HUES48 (cell line): ENCODE measurements around the gene JARID2.

Experiments used
- H3K27ac ChIP-seq: one replicate; pipeline ENCODE4 v1.7.0; 2013; ENCODE audit warnings: low read depth, low read length, inconsistent platforms
- H3K27me3 ChIP-seq: 2 replicates; pipeline ENCODE4 v1.6.1; 2013; ENCODE audit warnings: mild to moderate bottlenecking, low read length; ENCODE audit not compliant: control insufficient read depth, insufficient read depth
- H3K36me3 ChIP-seq: 2 replicates; pipeline ENCODE4 v1.6.1; 2013; ENCODE audit warnings: low read length; ENCODE audit not compliant: control insufficient read depth, insufficient read depth
- H3K4me1 ChIP-seq: 2 replicates; pipeline ENCODE4 v1.6.1; 2013; ENCODE audit warnings: mild to moderate bottlenecking, low read length; ENCODE audit not compliant: control insufficient read depth, insufficient read depth
- H3K4me3 ChIP-seq: 2 replicates; pipeline ENCODE4 v1.5.1; 2013; ENCODE audit warnings: mild to moderate bottlenecking, low read depth, low read length
- H3K9ac ChIP-seq: 2 replicates; pipeline ENCODE4 v1.6.1; 2013; ENCODE audit warnings: mild to moderate bottlenecking, low read depth, low read length, moderate library complexity
- H3K9me3 ChIP-seq: 2 replicates; pipeline ENCODE4 v1.6.1; 2013; ENCODE audit warnings: low read length; ENCODE audit not compliant: control insufficient read depth, insufficient read depth

The JARID2 gene

DNA sequence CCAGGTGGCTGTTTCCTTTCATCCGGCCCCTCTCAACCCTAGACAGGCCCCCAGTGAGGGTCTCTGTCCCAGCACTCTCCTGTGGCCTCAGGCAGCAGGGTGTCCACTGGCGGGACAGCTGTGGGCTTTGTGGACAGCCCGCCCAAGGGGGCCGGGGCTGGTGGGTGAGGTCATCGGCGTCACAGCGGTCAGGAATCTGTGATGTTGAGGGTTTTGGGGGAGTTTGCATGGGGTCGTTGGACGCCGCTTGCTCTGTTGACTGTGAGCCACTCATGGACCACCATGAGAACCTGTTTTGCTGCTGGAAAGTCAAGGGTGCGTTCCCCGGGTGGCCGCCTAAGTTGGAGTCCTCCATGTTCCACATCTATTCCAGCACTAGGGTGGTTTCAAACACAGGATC, 270.5 kb downstream of the JARID2 start:
- Histone ChIP-seq H3K4me3 (no peak overlapping the region), H3K27ac (no peak overlapping the region), H3K27me3 (no peaks in the 10 kb centered on the region), H3K4me1 (no peaks in the 10 kb centered on the region), H3K9me3 (no peaks in the 10 kb centered on the region), H3K9ac (no peak overlapping the region), H3K36me3 (peaks cover 100% of the 10 kb centered on the region)

DNA sequence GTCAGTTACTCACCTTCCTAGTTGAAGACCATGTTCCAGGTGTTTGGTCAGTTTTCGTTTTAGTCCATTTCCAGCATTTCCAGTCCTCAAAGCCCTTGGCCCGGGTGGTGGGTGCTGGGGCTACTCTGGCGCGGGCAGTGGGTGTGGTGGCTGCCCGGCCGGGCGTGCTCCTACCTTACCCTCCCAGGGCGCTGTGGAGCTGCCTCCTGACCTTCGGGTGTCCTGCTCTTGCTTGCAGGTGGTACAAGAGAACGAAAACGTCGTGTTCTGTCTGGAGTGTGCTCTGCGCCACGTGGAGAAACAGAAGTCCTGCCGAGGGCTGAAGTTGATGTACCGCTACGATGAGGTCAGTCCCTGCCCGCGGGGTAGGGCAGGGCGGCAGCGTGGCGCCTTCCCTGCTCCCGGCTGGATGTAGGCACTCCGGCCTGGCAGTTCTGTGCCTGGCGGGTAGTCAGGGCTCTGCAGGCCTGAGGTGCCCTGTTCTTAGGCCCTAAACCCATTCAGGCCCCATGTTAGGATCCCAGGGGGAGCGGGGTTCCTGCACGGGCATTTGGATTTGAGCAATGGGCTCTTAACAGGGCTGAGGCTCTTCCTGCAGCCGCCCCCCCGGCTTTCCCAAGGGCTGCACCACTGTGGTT, 271.2 kb downstream of the JARID2 start:
- Histone ChIP-seq H3K9ac (no peak overlapping the region), H3K27ac (no peak overlapping the region), H3K27me3 (no peaks in the 10 kb centered on the region), H3K4me1 (no peaks in the 10 kb centered on the region), H3K9me3 (no peaks in the 10 kb centered on the region), H3K36me3 (peaks cover 100% of the 10 kb centered on the region), H3K4me3 (no peak overlapping the region)

DNA sequence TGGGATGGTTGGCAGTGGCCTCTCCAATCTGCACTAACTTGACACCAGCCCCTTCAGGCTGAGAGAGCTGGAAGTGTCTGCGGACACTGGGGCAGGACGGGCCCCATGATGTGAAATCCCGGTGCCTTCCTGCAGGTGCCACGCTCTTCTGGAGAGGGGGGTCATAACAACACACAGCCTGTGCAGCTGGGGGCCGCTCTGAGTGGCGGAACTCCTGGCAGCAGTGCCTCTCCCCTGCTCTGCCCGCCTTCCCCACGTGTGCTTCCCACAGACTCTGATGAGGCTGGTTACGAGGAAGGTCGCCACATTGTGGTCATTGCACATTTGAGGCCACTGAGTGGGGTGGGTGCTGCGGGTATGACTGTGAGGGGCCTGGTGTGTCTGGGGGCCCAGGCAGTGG, 271.7 kb downstream of the JARID2 start:
- Histone ChIP-seq H3K27me3 (no peaks in the 10 kb centered on the region), H3K27ac (no peak overlapping the region), H3K9me3 (no peaks in the 10 kb centered on the region)

DNA sequence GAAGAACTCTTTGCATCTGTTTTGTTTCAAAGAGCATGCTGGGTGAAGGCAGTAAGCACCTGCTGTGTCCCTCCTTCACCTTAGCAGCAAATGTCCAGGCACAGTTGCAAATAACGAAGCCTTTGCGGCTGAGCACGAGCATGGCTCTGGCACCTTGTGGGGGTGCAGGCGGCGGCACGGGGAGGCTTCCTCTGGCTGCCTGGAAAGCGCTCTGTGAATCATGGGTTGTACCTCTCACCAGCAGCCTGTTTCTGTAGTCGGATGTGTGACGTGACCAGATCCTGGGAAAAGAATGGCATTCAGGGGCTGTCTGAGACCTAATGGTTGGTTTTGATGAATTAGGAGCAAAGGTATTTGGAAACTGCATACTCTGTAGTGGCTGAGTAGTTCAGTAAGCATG, 272.2 kb downstream of the JARID2 start:
- Histone ChIP-seq H3K9ac (no peak overlapping the region), H3K9me3 (no peaks in the 10 kb centered on the region), H3K27ac (no peak overlapping the region), H3K27me3 (no peaks in the 10 kb centered on the region), H3K36me3 (peaks cover 98% of the 10 kb centered on the region), H3K4me3 (no peak overlapping the region), H3K4me1 (no peaks in the 10 kb centered on the region)

More for the DNA sequence above, 271.7 kb downstream of the JARID2 start:
- Histone ChIP-seq H3K36me3 (peaks cover 100% of the 10 kb centered on the region), H3K9ac (no peak overlapping the region), H3K4me3 (no peak overlapping the region), H3K4me1 (no peaks in the 10 kb centered on the region)

DNA sequence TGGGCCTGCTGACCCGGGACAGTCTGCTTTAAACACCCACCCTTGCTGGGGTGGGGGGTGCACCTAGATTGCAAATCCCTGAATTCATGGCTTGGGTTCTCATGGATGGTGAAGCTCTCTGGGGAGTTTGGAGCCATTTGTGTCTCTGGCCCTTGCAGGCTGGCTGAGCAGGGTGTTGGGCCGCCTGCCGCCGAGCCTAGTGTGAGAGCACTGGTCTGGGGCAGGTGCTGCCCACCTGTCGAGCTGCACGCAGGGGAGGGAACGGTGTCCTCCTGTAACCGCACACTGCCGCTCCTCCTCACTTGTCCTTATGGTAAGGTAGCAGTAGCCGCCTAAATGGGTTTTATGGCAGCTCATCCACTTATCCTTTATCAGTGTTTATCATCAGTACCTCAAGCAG, 273.0 kb downstream of the JARID2 start:
- Histone ChIP-seq H3K36me3 (peaks cover 98% of the 10 kb centered on the region), H3K9ac (no peak overlapping the region), H3K27ac (no peak overlapping the region), H3K4me1 (no peaks in the 10 kb centered on the region), H3K9me3 (no peaks in the 10 kb centered on the region), H3K27me3 (no peaks in the 10 kb centered on the region), H3K4me3 (no peak overlapping the region)

DNA sequence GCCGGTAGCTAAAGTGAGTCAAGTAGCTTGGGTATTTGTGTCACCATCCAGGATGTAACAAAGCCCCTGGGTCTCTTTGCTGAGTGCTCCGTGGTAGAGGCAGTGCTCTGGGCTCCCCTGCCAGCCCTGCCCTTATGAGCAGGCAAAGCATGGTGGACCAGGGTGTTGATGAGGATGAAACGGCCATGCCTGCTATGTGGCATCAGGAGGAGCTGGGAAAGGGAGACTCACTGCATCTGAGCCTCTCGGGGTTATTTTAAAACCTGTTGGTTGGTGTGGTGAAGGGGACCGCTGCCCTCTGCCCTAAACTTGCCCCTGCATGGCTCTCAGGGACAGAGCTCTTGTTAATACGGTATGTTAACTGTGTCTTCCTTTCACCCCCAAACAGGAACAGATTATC, 273.8 kb downstream of the JARID2 start:
- H3K9ac ChIP-seq, result no peak overlapping the region
- peaks cover 94% of the 10 kb centered on the region for H3K36me3 ChIP-seq
- H3K27ac ChIP-seq, result no peak overlapping the region
- no peaks in the 10 kb centered on the region for H3K9me3 ChIP-seq
- no peaks in the 10 kb centered on the region for H3K4me1 ChIP-seq
- no peak overlapping the region for H3K4me3 ChIP-seq
- H3K27me3 ChIP-seq, result no peaks in the 10 kb centered on the region

DNA sequence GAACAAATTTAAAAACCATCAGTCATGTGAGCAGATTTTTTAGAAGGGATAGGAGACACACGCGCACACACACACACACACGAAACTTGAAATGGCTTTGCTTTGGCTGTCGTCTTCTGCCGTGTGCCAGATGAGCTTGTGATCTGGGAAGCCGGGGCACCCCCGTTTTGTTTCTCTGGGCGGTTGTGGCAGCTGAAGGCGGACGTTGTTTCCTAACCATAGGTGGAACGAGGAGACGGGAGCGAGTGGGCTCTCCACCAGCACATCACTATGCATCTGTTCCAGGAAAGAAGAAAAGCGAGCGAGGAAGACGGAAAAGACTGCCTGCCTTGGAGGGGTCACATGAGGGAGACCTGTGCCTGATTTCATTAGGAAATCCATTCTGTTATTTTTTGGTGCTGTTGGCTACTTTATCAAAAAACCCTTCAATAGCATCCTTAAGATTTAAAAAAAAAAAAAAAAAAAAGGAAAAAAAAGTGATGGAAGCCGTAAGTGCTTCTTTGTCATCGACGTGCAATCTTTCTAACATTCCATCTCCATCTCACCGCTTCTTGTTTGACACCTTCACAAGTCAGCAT, 274.8 kb downstream of the JARID2 start:
- Histone ChIP-seq H3K4me1 (no peaks in the 10 kb centered on the region), H3K27ac (no peak overlapping the region), H3K9me3 (peaks cover under 1% of the 10 kb centered on the region; the same call in 1 of the 2 replicates), H3K4me3 (no peak overlapping the region), H3K27me3 (no peaks in the 10 kb centered on the region), H3K36me3 (peaks cover 84% of the 10 kb centered on the region), H3K9ac (no peak overlapping the region)

DNA sequence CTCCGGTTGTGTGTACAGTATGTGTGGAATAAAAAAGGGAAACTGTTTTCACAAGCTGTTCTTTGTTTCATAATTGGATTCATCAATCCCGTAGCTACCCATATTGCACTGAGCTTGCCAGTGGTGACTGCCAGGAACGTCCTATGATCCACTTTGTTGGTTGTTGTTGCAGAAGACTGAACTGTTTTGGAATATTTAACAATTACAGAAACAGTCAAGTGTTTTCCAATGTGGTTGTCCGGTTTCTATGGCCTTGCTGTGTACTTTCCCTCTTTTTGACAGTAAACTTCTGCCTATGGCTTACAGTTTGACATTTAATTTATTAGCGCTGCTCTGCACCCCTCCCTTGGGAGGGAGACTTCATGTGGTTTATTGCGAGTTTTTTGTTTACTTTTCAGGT, 275.7 kb downstream of the JARID2 start:
- H3K27ac ChIP-seq, result no peak overlapping the region
- no peaks in the 10 kb centered on the region for H3K4me1 ChIP-seq
- no peaks in the 10 kb centered on the region for H3K27me3 ChIP-seq
- no peak overlapping the region for H3K9ac ChIP-seq
- peaks cover 75% of the 10 kb centered on the region for H3K36me3 ChIP-seq
- peaks cover 4% of the 10 kb centered on the region; the same call in 1 of the 2 replicates for H3K9me3 ChIP-seq
- H3K4me3 ChIP-seq, result no peak overlapping the region

DNA sequence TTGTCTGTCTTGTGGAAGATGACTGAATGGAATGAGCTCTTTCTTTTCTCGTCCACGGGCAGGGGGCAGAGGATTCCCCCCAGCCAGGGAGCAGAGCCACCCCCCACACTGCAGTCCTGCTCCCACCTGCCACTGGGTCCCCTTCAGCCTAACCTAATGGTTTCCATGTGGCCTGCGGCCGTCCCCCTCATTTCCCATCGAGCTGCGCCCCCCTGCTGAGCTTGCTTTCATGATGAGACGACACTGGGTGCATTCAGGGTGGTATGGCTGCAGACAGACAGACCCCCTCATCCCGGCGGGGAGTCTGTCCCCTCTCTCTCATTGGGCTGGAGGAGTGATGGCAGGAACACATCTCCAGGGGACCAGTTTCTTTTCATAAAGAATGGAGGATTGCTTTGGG, 276.2 kb downstream of the JARID2 start:
- H3K4me3 ChIP-seq, result no peak overlapping the region

DNA sequence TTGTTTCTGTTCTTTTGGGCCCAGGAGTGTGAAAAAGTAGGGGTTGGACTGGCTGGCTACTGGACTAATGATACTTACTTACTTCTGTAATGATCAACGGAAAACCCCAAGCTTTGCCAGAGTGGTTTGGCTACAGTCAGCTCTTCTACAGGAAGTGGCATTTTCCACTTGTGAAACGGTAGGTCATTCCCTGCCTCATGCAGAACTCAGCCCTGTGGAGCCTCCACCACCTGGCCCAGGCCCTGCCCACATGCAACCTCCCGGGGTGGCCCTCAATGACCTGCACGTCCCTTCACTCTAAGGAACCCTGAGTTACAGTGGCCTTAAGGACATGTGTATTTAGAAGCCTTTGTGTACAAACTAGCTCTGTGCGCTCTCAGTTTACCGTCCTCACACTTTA, 276.6 kb downstream of the JARID2 start:
- no peak overlapping the region for H3K9ac ChIP-seq
- no peak overlapping the region for H3K27ac ChIP-seq
- H3K9me3 ChIP-seq, result peaks cover 4% of the 10 kb centered on the region; the same call in 1 of the 2 replicates
- peaks cover 67% of the 10 kb centered on the region for H3K36me3 ChIP-seq
- H3K4me1 ChIP-seq, result no peaks in the 10 kb centered on the region
- H3K4me3 ChIP-seq, result no peak overlapping the region
- H3K27me3 ChIP-seq, result no peaks in the 10 kb centered on the region

More for the DNA sequence above, 276.2 kb downstream of the JARID2 start:
- H3K36me3 ChIP-seq, result peaks cover 71% of the 10 kb centered on the region
- H3K27ac ChIP-seq, result no peak overlapping the region
- peaks cover 4% of the 10 kb centered on the region; the same call in 1 of the 2 replicates for H3K9me3 ChIP-seq
- H3K9ac ChIP-seq, result no peak overlapping the region
- no peaks in the 10 kb centered on the region for H3K27me3 ChIP-seq
- H3K4me1 ChIP-seq, result no peaks in the 10 kb centered on the region

DNA sequence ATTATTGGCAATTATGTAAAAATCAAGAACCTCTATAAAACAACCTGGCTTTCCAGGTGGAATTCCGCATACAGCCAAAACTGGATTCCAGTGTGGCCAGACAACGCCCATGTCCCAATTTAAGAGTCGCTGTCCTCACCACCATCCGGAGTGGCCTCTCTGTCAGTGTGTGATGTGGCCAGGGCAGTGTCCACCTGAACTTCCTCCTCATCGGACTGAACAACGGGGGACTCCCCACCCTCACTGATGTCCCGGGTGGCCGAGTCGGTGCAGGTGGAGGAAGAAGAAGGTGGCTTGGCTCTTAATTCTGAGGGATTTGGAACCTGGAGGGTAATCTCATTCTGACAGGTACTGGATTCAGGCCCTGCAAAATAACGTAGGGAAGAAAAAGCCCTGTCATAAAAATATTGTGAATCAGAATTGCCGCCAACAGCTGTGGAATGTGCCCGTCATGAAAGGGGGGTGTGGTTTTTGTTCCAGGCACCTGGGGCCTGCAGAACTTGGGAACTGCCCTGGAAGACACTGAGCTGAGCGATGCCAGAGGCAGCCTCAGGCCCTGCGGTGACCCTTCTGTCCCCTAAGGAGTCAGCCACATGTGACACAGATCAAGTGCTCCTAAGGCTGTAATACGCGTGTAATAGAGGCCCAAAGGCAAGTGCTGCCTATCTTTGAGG, 277.1 kb downstream of the JARID2 start:
- peaks cover 9% of the 10 kb centered on the region for H3K9me3 ChIP-seq
- peaks cover 61% of the 10 kb centered on the region for H3K36me3 ChIP-seq
- H3K27me3 ChIP-seq, result no peaks in the 10 kb centered on the region
- H3K9ac ChIP-seq, result no peak overlapping the region
- H3K4me3 ChIP-seq, result no peak overlapping the region
- no peak overlapping the region for H3K27ac ChIP-seq
- no peaks in the 10 kb centered on the region for H3K4me1 ChIP-seq
